CD4-positive, alpha-beta T cell treated with Interleukin-6 for 4 hours (primary cell): Measurements from ENCODE around the gene XCL2.

Source experiments
- DNase-seq: peaks from one replicate; pipeline ENCODE4 v3.0.0-alpha.2; 2020; ENCODE audit warnings: mixed read lengths

The XCL2 gene

DNA sequence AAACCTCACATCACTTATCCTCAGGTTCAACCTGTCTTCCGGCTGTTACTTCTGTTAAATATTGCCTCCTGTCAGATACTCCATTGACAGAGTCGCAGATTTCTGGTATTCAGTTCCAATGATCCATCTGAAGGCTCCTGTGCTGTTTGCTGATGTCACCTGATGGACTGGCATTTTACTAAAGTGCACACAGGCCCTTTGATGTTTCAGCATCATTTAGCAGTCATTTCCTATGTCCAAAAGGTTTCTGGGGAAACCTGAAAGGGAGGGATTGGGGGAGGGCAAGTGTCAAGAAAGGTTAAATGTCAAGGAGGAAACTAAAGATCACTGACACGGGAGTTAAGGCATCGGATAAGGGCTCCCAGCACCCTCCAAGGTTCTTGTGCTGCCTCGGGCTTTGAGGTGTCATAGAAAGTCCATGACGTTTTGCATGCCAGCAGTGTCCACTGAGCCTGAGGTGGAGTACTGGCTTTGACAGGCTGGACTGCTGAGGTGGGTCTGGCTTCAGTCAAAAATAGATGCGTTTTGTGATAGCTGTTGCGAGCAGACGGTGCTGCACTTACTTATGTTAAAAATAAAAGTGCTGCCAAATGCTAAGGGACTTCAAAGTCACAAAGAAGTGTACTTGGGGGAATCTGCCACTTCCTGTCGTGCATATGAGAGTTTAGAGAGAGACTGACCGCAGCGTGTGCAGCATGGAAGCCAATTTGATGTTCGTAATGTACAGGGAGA lies 30.8 kb downstream of the XCL2 start:
- peak; percentile 43 for DNase-seq

DNA sequence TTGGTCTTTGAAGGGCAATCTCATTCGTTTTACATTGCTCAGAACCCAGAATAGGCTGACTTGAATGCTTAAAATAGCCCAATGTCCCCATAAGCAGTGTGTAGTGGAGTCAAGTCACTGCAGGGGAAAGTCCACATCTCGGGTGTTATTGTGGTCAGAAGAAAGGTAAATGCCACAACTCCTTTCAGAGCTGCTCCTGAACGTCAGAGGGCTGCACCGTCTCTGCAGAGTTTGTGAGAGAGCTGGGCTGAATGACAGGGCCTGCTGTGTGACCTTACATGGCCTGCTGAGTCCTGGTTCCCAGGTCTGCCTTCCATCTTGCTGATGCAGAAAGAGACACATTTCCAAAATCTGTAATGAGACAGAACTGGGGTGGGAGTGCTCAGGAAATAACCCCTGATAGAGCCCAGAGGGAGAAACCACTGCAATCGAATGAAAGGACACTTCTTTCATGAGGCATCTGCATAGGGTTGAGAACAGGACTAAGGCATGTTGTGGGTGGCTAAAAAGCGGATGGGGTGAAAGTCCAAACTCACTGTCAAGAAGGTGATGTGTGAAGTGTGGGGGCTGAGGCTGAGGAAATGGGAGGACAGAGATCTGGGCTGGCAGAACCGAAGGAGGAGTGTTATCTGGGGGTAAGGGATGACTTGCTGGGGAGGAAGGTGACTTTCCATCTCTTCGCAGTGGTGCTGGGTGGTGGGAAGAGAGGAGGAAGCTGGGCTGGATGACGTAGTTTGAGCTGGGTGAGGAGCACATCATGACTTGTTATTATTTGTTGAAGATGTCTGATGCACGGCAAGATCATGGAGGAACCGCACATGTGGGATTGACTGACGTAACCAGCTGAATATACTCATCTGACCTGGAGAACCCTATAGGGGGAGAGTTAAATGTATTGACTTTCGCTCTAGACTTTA lies 33.7 kb downstream of the XCL2 start:
- DNase-seq: no peak

DNA sequence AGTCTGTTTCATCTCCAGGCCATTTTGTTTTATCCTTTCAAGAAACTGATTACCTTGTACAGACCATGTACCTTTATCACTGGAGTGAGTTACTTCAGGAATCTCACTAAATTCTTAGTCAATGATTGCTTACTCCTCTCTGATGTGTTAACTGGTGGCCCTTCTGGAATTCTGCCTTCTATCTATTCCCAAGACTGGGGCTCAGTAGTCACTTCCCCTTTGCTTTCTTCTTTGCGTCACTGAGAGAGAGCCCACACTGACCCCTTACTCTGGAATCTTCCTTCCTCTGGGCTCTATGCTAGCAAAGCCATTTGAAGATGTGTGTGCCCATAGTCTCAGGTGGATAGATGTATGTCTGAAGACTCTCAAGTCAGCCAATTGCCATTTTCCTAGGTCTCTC lies 34.6 kb downstream of the XCL2 start:
- DNase-seq: no peak

DNA sequence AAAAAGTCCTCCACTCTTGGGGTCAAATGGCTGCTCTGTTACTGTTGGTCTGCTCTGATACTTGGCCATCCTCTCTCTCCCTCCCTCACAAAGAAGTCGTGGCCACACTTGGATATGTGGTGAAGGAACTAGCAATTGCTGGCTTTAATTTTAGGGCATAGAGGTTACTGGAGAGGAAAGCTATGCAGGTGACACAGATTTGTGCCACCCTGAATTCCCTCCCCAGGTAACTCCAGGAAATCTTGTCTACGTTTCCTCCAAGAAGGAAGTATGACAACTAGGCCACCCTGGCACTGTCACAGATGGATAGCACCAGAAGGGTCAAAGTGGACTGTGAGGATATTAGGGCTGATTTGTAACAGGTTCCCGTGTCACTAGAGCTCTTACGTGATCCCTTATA lies 36.0 kb downstream of the XCL2 start:
- no peak for DNase-seq

DNA sequence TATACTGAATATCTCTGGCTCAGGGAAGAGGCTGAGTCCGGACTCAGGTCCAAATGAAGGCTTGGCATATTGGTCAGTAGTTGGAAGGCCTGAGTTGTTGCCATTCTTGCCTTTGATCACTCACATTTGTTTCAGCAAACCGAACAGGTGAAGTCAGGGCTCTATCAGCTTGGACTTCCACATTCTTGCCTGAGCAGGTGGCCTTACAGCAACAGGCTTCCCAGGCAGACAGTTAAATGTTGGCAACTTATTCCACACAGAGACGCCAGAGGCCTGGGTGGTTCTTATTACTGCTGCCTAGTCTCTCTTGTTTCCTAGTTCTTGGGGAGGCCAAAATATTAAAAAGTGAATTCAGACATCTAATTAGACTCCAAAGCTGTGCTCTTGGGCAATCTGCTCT lies 36.6 kb downstream of the XCL2 start:
- no peak for DNase-seq

DNA sequence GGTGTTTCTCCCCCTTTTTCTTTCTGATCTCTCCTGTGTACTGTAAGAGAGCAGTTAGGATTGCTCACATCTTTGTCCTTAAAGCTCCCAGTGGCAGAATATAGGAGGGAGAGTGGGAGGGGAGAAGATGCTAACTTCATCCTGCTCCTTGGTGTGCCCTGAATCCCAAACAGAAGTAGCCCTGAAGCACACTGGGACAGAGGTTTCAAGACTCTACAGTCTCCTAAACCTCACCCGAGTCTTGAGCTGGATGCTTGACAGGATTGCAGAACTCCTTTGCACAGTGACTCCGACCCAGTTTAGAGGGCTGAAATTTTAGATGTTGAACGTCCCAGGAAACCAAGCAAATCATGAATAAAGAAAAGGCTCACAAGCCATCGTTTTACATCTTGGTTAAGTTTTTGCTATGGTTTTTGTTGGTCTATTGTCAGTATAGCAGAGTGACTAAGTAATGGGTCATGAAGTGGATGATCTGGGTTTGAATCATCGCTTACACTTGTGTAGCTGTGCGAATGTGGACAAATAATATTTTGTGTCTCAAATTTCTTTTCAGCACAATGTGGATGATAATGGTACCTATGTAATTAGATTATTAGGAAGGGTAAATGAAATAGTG lies 37.5 kb downstream of the XCL2 start:
- DNase-seq: no peak

DNA sequence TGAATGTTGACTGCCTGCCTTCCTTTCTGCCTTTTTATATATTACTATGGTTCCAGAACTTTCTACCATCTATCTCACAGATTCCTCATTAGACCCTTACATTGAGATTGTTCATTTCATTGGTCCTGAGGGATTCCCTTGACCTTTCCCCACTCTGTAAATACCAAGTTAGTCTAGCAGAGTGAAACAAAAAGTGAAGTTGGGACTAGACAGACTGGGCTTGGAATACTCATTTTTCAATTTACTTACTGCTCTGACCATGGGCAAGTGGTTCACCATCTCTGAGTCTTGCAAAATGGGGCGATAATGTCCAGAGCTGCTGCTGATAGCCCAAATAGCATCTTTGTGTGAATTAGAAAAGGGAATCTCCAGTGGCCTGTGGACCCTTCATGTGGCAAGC lies 38.8 kb downstream of the XCL2 start:
- DNase-seq: no peak

DNA sequence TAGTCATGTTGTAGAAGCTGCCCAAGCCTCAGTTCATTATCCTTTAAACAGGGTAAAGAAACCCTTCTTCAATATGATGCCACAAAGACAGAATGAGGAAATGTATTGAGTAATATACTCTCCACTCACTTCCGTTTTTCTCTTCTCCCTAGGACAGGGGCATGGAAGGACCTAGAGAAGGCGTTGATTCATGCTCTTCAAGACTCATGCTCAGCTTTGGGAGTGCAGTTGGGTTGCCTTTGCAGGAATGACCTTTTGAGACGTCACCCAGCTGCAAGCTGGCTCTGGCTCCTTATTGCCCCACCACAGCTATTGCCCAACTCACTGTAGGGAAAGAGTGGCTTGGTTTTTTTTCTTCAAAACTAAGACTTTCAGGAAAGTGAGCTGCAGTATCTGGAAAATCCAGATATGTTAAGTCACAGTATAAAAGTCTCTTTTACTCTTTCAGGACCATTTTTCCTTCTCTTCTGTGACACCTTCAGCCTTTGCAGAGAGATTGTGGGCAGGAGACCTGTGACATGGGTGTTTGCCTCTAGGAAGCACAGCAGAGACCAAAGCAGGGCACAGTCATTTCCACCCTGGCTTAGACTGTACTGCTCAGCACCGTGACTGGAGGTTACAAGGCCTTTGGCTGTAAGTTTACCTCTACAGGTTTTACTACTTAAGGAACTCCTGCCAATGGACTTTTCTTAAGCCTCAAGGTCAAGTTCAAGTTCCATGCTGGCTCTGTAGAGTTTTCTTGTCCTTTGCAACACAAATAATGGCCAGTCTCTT lies 39.5 kb downstream of the XCL2 start:
- DNase-seq: peak; percentile 8

DNA sequence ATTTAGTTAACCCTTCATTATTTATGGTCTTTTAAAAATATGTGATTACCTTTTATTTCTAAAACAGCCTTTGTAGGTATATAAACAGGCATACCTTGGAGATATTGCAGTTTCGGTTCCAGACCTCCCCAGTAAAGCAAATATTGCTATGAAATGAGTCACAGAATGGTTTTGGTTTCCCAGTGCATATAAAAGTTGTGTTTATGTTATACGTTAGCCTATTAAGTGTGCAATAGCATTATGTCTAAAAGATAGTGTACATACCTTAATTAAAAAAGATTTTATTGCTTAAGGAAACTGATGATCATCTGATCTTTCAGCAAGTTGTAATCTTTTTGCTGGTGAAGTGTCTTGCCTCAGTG lies 44.1 kb downstream of the XCL2 start:
- DNase-seq: no peak

DNA sequence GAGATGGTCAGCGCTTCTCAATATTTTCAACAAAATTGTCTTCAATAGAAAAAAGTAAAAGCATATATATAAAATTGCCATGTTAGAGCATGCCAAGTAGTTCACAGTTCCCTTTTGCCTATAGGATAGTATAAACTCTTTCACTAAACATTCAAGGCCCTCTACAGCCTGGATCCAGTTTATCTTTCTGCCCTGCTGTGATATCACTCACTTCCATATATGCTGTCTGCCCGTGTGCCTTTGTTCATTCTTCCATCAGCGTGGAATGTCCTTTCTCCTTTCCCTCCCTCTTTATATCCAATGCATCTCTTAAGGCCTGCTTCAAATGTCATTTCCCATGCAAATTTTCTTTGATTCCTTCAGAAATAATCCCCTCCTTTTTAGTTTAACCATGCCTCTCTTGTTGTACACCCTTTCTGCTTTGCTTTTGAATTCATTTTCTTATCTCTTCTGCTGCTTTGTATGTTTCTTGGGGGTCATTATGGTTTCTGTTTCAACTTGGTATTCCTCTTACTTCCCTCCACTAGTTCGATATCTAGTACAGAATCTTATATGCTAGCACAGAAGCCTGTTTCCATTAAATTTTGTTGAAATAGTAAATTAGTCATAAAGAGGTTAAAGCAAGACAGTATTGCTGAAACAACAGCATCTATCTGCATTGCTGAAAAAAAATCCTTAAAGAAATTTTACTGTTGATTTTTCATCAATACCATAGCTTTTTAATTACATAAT lies 44.7 kb downstream of the XCL2 start:
- DNase-seq: no peak

DNA sequence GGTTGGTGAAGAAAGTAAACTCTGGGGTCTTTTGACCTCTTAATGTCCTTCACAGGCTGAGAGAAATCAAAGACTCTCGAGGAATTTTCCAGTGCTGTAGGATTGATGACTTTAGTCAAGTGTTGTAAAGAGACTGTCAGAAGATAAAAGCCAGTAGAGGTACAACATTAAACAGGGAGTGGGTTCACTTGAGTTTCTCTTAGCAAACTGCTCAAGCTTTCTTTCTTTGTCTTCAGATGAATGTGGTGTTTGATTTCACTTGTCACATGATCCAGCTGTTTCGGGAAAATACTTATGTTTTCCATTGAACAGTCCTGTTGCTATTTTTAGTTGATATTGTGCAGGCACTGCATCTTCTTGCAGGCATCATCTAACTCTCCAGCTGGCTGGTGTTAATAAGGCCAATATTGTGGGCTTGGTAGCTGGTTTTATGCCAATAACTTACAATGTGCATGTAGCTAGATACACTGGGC lies 45.6 kb downstream of the XCL2 start:
- DNase-seq: no peak

DNA sequence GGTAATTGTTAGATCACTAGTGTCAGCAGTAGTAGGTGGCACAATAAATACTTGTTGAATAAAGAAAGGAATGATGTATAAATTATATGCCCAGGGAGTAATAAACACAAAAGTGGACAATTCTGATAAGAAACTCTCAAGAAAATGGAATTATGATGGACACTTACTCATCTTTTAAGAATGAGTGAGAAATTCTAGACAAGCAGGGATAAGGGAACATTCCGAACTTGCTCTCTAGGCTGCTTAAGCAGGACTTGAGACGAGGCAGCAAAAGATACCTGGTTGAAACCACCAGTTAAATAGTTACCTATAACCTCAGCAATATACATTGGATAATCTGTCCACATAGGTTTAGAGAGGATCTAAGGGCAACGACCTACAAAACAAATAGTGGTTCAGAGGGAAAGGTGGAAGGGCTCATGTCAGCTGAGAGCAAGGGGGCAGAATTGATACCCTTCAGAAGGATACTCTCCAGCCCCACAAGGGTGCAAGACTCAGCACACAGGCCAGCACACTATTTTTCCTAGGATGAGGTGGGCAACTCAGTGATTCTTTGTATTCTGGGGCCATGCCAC lies 46.3 kb downstream of the XCL2 start:
- DNase-seq: no peak

DNA sequence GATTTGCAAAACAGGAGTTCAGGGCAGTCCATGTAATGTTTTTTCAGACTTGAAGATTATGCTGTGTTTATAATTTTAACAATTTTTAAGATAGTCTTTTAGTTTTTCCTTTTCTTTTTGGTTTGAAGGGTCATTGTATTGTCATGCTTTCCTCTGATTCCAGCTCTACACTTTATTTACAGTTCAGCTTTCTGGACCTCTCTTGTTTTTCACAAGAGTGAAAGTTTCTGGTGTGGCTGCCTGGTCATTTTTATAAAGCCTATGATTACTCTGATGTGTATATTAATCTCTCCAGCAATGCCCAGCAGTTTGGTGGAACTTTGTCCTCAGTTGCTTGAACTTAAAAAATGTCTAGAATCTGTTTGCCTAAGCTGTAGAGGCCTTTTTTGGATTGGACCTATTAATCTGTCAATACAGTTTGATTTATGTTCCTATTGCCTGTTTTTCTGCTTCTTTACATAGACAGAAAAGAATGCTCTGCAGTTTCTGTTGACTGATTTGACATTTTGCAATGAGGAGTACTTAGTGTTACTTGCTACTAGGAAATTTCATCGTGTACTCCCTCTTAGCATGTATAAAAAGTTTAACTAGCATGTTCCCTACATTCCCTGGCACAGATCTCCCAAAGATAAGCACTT lies 52.2 kb downstream of the XCL2 start:
- DNase-seq: no peak
